ENCODE measurements around the gene P4HA2.

DNA sequence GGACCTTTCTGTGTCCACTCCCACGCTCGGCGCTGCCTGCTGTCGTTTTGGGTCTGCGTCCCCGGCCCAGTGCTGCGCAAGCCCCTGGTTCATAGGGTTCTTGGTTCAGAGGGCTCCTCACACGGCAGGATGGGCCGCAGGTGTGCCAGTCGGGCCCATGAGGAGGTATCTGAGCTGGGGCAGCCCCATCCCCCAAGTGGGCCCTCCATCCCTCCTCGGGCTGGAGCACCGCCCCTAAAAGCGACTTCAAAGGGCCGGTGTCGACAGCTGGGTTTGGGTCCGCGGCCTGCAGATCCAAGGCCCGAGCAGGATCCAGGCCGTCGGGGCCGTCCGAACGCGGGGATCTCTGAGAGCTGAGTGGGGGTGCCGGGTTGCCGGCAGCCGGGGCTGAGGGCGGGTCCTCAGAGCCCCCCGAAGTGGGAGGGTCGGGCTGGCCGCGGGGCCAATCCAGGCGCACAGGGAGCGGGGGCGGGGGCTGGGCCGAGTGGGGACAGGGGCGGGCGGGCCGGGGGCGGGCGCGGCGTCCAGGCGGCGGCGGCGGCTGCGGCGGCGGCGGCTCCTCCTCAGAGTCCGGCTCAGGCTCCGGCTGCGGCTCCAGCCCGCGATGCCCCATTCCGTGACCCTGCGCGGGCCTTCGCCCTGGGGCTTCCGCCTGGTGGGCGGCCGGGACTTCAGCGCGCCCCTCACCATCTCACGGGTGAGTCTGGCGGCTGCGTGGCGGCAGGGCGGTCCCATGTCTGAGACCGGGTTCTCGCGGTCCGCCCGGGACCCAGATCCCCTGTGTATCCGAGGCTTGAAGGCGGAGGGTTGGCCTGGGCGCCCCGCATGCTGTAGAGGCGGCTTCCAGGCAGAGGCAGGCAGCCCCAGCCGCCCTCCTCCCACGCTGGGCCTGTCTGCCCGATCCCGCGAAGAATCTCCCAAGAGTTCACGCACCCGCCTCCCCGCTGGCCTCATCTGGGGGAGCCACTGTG is 29.8 kb upstream of the P4HA2 start, which contains the start of gene PDLIM4:
- no peak for TF ChIP-seq RXRA (IDR thresholded peaks at IDR 0.05; ENCODE audit: borderline replicate concordance, low read depth)
- TF ChIP-seq EP300 (IDR thresholded peaks at IDR 0.05; ENCODE audit: borderline replicate concordance in 1 of 2, low read depth in 1 of 2, low read length in 1 of 2) = no peak

All from SK-N-SH (cell line).